NT2/D1 (cell line): ENCODE measurements around the gene SORBS2.
"Not testable (repeated sequence)": the region's sequence is repeated elsewhere in the genome, so short reads cannot be mapped to it uniquely, and the experiment has no call there.

ENCODE experiments used
- DNase-seq: peaks from one replicate; pipeline ENCODE4 v3.0.0-alpha.2; 2011; ENCODE audit warnings: low read depth, low spot score
- H3K27me3 ChIP-seq: 2 replicates; pipeline ENCODE4 v1.6.0; 2011; ENCODE audit warnings: mild to moderate bottlenecking; ENCODE audit not compliant: insufficient read length, insufficient read depth
- H3K36me3 ChIP-seq: 2 replicates; pipeline ENCODE4 v1.6.1; 2011; ENCODE audit warnings: mild to moderate bottlenecking, low read length, mixed read lengths; ENCODE audit not compliant: insufficient read depth, insufficient read length
- H3K4me1 ChIP-seq: 2 replicates; pipeline ENCODE4 v1.5.1; 2011; ENCODE audit not compliant: insufficient read depth, insufficient read length
- H3K4me3 ChIP-seq: 2 replicates; pipeline ENCODE4 v1.5.1; 2011; ENCODE audit warnings: low read depth; ENCODE audit not compliant: insufficient read length
- H3K9ac ChIP-seq: 2 replicates; pipeline ENCODE4 v1.6.0; 2011; ENCODE audit warnings: low read depth; ENCODE audit not compliant: insufficient read length
- H3K9me3 ChIP-seq: 2 replicates; pipeline ENCODE4 v1.5.1; 2011; ENCODE audit warnings: mild to moderate bottlenecking, low read length; ENCODE audit not compliant: insufficient read depth
- SUZ12 ChIP-seq: IDR thresholded peaks from 2 replicates; pipeline ENCODE4 v1.6.1; 2011; ENCODE audit not compliant: insufficient read length, insufficient read depth; ENCODE audit errors: extremely low read depth
- YY1 ChIP-seq: IDR thresholded peaks from 2 replicates; pipeline ENCODE4 v1.6.1; 2011; ENCODE audit not compliant: insufficient read length, insufficient read depth
- ZNF274 ChIP-seq: IDR thresholded peaks from 2 replicates; pipeline ENCODE4 v1.6.1; 2011; ENCODE audit warnings: mild to moderate bottlenecking, low read depth, low read length

The SORBS2 gene

DNA sequence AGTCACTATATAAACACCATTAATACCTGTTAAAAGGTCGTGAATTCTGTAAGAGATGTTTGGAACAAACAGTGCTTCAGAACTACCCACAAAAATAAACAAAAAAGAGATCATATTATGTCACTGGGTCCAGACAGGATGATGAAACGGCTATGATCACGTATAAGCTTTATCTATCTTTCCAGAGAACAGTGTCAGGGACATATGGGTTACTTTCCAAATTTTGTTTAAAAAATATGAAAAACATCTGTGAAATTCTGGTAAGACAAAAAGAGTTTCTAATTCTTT, 90.0 kb downstream of the SORBS2 start:
- Histone ChIP-seq H3K4me1 (no peaks in the 10 kb centered on the region), H3K36me3 (no peaks in the 10 kb centered on the region), H3K9me3 (no peaks in the 10 kb centered on the region), H3K9ac (no peak overlapping the region), H3K27me3 (no peaks in the 10 kb centered on the region), H3K4me3 (no peak overlapping the region)
- DNase-seq, result no peak
- no peak for TF ChIP-seq YY1
- TF ChIP-seq SUZ12, result no peak
- TF ChIP-seq ZNF274, result no peak

DNA sequence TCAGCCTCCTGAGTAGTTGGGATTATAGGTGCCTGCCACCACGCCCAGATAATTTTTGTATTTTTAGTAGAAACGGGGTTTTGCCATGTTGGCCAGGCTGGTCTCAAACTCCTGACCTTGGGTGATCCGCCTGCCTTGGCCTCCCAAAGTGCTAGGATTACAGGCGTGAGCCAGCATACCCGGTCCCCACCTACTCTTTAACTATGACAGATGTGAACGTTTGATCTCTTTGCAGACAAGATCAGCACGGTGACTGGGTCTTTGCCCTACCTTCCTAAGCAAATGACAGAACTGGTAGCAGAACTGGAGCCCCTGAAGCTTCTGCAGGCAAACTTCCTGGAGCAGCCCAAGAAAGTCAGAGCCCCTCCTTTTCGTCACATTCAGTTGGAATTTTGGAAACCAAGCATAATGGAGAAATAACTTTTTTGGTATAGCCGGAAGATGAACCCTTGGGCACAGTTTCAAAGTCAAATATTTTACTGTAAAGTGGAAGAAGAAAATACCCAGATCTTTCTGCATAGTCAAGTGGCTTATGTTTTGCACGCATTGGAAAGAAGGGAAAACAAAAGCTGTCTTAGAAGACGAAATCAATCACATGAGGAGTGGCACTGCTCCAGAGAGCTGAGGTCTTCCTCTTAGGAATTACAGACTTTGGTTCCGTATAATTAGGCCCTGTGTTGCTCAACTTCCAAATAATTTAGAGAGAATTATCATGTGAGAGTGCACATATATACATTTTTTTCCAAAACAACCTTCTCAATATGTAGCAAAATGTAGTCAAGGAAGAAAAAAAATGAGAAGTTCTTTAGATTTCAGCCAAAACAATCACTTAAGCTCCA, 90.6 kb downstream of the SORBS2 start:
- no peaks in the 10 kb centered on the region for H3K4me1 ChIP-seq
- no peaks in the 10 kb centered on the region for H3K27me3 ChIP-seq
- TF ChIP-seq SUZ12, result no peak
- no peak for TF ChIP-seq YY1
- TF ChIP-seq ZNF274, result no peak
- no peak overlapping the region for H3K9ac ChIP-seq
- no peaks in the 10 kb centered on the region for H3K36me3 ChIP-seq
- no peaks in the 10 kb centered on the region for H3K9me3 ChIP-seq
- no peak for DNase-seq
- H3K4me3 ChIP-seq, result no peak overlapping the region

DNA sequence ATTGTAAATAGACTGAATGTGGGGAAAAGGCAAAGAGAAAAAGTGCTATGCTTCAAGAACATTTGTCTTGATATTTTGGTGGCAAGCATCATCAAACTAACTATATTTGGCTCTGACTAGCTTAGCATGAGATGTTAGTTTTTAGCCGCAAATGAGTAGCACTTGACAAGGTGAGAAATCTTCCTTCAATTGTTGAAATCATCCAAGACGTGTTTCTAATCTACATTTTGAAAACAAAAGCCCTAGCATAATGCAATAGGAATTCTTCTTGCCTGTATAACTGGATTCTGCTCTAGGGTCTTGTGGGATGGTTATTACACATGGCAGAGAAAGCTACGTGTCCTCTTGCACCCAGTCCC, 92.5 kb downstream of the SORBS2 start:
- Histone ChIP-seq H3K36me3 (no peaks in the 10 kb centered on the region), H3K27me3 (no peaks in the 10 kb centered on the region), H3K4me3 (no peak overlapping the region), H3K4me1 (no peaks in the 10 kb centered on the region), H3K9me3 (no peaks in the 10 kb centered on the region), H3K9ac (no peak overlapping the region)
- TF ChIP-seq YY1, result no peak
- TF ChIP-seq ZNF274, result no peak
- no peak for TF ChIP-seq SUZ12
- DNase-seq, result no peak

DNA sequence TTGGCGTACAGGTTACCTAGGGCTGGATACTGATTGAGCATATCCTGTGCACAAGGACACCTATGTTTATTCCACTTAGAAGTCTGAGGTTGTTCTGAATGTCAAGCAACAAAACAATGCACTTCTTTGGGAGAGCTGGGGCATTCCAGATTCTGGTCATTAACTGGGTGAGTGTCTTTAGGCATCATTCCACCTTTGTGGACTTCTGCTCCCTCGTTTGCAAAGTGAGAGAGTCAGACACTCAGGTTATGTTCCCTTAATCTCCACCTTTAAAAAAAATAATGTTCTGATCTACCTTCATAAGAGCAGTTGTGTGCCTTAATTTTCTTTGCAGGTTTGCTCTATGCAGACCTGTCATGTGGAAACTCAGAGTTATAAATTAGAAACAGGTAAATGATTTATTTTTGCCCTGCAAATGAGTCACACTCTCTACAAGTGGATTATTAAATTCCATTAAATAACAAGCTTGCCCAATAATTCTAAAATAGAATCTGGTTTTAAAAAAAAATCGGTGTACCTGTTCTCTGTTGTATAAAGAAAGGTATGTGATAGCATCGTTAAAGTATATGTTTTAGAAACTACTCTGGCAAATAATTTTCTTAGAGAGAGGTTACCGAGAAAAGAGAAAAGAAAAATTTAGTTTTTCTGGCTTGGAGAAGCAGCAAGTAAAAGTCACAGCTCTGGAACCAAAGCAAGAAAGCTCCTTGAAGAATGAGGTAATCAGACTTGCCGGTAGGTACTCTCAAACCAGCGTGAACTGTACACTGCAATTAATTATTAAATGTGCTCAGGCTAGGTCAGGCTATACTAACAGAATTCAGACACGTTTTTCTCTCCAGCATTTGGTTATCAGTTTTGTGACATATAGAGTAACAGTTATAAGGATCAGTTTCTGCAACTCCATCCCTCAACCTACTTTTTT, 93.2 kb downstream of the SORBS2 start:
- Histone ChIP-seq H3K36me3 (no peaks in the 10 kb centered on the region), H3K4me1 (no peaks in the 10 kb centered on the region), H3K4me3 (no peak overlapping the region), H3K27me3 (no peaks in the 10 kb centered on the region), H3K9me3 (no peaks in the 10 kb centered on the region), H3K9ac (no peak overlapping the region)
- TF ChIP-seq YY1, result no peak
- no peak for TF ChIP-seq ZNF274
- TF ChIP-seq SUZ12, result no peak
- no peak for DNase-seq

DNA sequence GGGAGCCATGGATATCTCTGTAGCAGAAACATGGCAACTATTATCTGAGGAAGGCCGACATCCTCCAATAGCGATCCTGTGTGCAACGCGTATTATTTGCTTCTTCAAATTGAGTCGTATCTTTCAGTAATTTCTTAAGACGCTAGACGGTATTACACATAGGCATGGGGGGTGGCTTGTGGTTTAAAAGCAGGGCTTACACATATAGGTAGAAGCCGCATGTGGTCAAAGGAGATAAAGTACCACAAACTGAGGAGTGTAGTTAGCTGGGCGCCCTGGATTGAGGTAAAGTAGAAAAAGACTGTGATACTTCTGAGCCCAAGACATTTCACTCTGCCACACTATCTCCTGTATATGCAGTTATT, 94.6 kb downstream of the SORBS2 start:
- Histone ChIP-seq H3K4me3 (no peak overlapping the region), H3K9me3 (no peaks in the 10 kb centered on the region), H3K4me1 (no peaks in the 10 kb centered on the region), H3K36me3 (no peaks in the 10 kb centered on the region), H3K9ac (no peak overlapping the region), H3K27me3 (no peaks in the 10 kb centered on the region)
- TF ChIP-seq ZNF274 (no peak), YY1 (no peak), SUZ12 (no peak)
- DNase-seq, result no peak

DNA sequence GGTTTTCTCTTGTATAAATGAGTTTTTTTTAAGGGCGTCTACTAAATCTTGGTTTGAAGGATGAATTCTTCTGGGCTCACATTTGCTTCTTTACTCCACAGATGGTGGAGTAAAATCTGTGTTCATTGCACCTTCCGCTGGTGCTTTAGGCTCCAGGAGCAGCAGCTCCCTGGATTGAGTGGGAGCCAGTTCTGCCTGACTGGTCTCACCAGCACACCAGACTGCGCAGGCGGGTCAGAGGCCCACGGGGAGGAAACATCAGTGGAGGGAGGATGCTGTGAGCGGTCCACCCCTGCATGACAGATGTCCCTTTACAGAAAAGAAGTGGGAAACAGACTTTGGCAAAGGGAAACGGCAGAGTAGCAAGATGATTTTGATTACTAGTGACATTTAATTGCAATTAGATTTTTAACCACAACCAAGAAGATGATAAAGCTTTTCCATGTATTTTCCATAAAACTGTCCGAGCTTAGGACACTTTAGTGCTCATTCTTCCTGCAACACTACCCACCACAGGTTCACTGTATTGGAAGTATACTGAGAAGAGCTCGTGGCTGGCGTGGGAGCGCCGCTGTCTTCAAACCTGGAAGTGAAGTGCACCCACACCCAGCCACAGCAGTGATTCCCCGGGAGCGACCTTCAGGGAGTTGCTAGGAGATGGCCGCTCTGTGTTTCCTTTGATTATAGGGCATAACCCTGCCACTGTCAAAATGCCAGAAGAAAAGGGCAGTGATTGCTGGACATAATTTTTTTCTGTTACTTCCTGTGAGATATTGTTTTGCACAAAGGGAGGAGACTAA, 95.2 kb downstream of the SORBS2 start:
- Histone ChIP-seq H3K4me3 (no peak overlapping the region), H3K36me3 (no peaks in the 10 kb centered on the region), H3K9ac (no peak overlapping the region), H3K4me1 (no peaks in the 10 kb centered on the region), H3K9me3 (no peaks in the 10 kb centered on the region), H3K27me3 (no peaks in the 10 kb centered on the region)
- TF ChIP-seq SUZ12 (no peak), YY1 (no peak), ZNF274 (no peak)
- DNase-seq, result no peak

DNA sequence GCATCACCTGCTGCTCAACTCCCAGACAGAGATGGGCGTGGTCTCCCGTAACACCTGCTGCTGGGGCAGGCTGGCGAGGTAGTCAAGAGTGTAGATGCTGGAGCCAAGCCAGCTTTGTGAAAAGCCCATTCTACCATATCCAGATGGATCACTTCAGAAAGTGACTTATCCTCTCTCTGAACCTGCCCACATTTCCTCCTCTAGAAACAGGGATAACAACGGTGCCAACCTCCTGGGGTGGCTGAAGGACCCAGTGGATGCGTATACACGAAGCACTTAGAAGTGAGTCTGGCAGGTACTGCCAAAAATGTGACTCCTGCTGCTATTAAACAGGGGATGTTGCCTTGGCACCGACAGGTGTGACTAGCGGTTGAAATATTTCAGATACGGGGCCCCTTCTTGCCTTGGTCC, 95.8 kb downstream of the SORBS2 start:
- Histone ChIP-seq H3K27me3 (no peaks in the 10 kb centered on the region), H3K9ac (no peak overlapping the region), H3K36me3 (no peaks in the 10 kb centered on the region), H3K4me1 (no peaks in the 10 kb centered on the region), H3K4me3 (no peak overlapping the region), H3K9me3 (no peaks in the 10 kb centered on the region)
- no peak for TF ChIP-seq SUZ12
- DNase-seq, result no peak

DNA sequence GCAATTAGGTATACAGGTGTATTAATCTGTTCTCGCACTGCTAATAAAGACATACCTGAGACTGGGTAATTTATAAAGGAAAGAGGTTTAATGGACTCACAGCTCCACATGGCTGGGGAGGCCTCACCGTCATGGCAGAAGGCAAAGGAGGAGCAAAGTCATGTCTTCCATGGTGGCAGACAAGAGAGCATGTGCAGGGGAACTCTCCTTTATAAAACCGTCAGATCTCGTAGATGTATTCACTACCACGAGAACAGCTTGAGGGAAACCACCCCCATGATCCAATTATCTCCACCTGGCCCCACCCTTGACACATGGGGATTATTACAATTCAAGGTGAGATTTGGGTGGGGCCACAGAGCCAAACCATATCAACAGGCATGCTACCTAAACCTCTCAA, 97.5 kb downstream of the SORBS2 start:
- H3K9ac ChIP-seq, DNase-seq, H3K36me3 ChIP-seq, H3K4me3 ChIP-seq, H3K27me3 ChIP-seq, H3K9me3 ChIP-seq, H3K4me1 ChIP-seq: not testable (repeated sequence)
